ENCODE results near the gene SEMA3D. TPM values are rescaled to one million over a fixed set of nuclear protein-coding genes. Genes with fewer than 3 reads are reported as not detected.

The SEMA3D gene
- total RNA-seq (2022; extraction: Qiagen RNA extraction; ENCODE audit: low read depth): 0.03 to 0.09 TPM (median 0.08 TPM) in 4 of 5 replicates, not detected in the other

DNA sequence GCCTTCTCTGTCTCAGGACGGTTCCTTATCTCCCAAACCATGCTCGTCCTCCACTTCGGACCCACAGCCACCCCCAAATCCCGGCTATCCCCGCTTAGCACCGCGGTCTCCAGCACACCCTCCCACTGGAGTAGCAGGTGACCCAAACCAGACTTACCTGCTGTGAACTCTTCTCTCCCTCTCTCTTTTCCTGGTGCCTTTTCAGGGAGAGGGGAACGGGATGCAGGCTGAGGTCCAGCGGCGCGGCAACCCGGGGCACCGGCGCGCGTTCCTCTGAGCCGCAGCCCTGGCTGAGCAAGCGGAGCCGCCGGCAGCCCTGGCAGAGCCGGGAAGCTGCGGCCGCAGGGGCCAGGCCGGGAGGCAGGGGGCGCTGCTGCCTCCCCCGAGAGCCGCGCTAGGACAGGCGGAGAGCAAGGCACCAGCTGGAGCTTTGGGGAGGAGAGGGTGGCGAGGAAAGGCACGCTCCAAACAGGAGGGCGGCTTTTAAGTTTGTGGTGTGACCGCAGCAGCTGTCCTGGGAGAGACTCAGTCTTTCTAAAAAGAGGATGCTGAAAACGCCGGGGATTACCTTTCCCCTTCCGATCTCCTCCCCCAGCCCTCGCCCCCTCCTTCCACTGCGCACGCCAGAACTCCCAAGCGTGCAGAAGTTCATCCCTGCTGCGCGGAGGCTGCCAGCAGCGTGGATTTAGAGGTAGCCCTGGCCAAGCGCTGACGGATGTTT lies at the start of gene SEMA3D:
SEMA3D (minus strand) TSS at position 536 of the 721 bp plus-strand sequence. CDS start 65,165 bp downstream, outside the sequence.

All from A549 treated with GW870086 at 1 μM for 4 hours (cell line).